Measurements from ENCODE around the gene SHISA3. TPM values are rescaled to one million over a fixed set of nuclear protein-coding genes. Genes with fewer than 3 reads are reported as not detected.

SHISA3 gene
- total and polyA plus RNA-seq, 2 of the 13 experiments (the other 11 are each of a cell fraction or from before 2014, with no cell fraction given) = not detected

- H2AFZ ChIP-seq (ENCODE audit: low read length) = no peak overlapping the region
- no peaks in the 10 kb centered on the region for H3K4me1 ChIP-seq (ENCODE audit: insufficient read depth, low read length)
- intact Hi-C loops (cut with micrococcal nuclease; ENCODE audit: unreplicated experiment) = no loop called here
- ChIA-PET POLR2A (no interaction called here), CTCF (ENCODE audit: low intra/inter-chr PET ratio, low total read pairs) (no interaction called here)
- no peaks in the 10 kb centered on the region for H3K27me3 ChIP-seq (ENCODE audit: control insufficient read depth in 1 of 2, insufficient read depth in 2 of 2, low read length in 2 of 2)
- no peaks in the 10 kb centered on the region for H3K79me2 ChIP-seq (ENCODE audit: insufficient read depth, low read length)
- in situ Hi-C loops (cut with HindIII; ENCODE audit: extremely low pct_ligation_motif_present, low pct_unique_long_range_greater_than_20kb) = no loop called here
- FAIRE-seq (no peak), DNase-seq (ENCODE audit: low spot score) (no peak), ATAC-seq (no peak)
- H3K9me3 ChIP-seq (ENCODE audit: low read length) = no peaks in the 10 kb centered on the region
- H3K36me3 ChIP-seq (replicated peaks in 1 of 2; ENCODE audit: control insufficient read depth in 1 of 2, insufficient read depth in 2 of 2, low read length in 2 of 2) = no peaks in the 10 kb centered on the region
- H3K27ac ChIP-seq (ENCODE audit: extremely low read length, insufficient read depth, low read length) = no peak overlapping the region
- H3K9ac ChIP-seq (ENCODE audit: insufficient read depth, low read depth, low read length) = no peak overlapping the region
- no peak overlapping the region for H3K4me2 ChIP-seq (ENCODE audit: low read depth, low read length)
- no peak overlapping the region for H3K4me3 ChIP-seq (replicated peaks in 1 of 3; ENCODE audit: insufficient read depth in 1 of 3, low read depth in 2 of 3, low read length in 3 of 3)
- WGBS (ENCODE audit: low lambda C conversion rate) = 81% methylated on average over 2 of the region's 2 CpGs
- no TSS peak for BruUV-seq (replicated peaks)
- H4K20me1 ChIP-seq (ENCODE audit: insufficient read depth, low read length) = no peaks in the 10 kb centered on the region
- no peak for TF ChIP-seq YEATS2 (CRISPR knock-in tag; IDR thresholded peaks at IDR 0.05; ENCODE audit: borderline replicate concordance)
- TF ChIP-seq RBAK (CRISPR knock-in tag; IDR thresholded peaks at IDR 0.05) = no peak
- no peak for TF ChIP-seq CTCF (CRISPR knock-in tag; IDR thresholded peaks at IDR 0.05)
- no peak for TF ChIP-seq KDM6A (CRISPR knock-in tag; IDR thresholded peaks at IDR 0.05; ENCODE audit: low read depth)
- no peak for TF ChIP-seq HES4 (CRISPR knock-in tag; IDR thresholded peaks at IDR 0.05; ENCODE audit: borderline replicate concordance)
- TF ChIP-seq ZNF225 (CRISPR knock-in tag; IDR thresholded peaks at IDR 0.05) = no peak
- TF ChIP-seq DPF2 (CRISPR knock-in tag; IDR thresholded peaks at IDR 0.05; ENCODE audit: borderline replicate concordance, low read depth) = no peak
- TF ChIP-seq KLF11 (CRISPR knock-in tag; IDR thresholded peaks at IDR 0.05) = no peak
- TF ChIP-seq GPBP1L1 (CRISPR knock-in tag; IDR thresholded peaks at IDR 0.05) = no peak
- TF ChIP-seq ZNF451 (CRISPR knock-in tag; IDR thresholded peaks at IDR 0.05) = no peak
- no peak for TF ChIP-seq CBX2 (IDR thresholded peaks at IDR 0.05; ENCODE audit: low read depth, low read length)
- TF ChIP-seq CBX2 (CRISPR knock-in tag; IDR thresholded peaks at IDR 0.05; ENCODE audit: low read depth) = no peak
- no peak for TF ChIP-seq ZBTB40 (IDR thresholded peaks at IDR 0.05)
- TF ChIP-seq ZBTB40 (CRISPR knock-in tag; IDR thresholded peaks at IDR 0.05) = no peak
Measured at GRCh38 chr4:42412251-42412650, 15.0 kb downstream of the SHISA3 start.

Measured in HepG2 (cell line).